Activated CD4-positive, alpha-beta T cell treated with anti-CD3 and anti-CD28 coated beads, Interleukin-2, amount 50 U/mL, for 4 hours (primary cell): ENCODE measurements around the gene LRRTM4.
"Not testable (repeated sequence)": the region's sequence is repeated elsewhere in the genome, so short reads cannot be mapped to it uniquely, and the experiment has no call there.

Source experiments
- DNase-seq, 2 experiments: peaks; one replicate each; pipeline ENCODE4 v3.0.0-alpha.2; 2020

The LRRTM4 gene

GRCh38 chr2:76839826-76840225 lies 682.4 kb downstream of the LRRTM4 start:
- no peak for DNase-seq

GRCh38 chr2:76829374-76830234 lies 692.6 kb downstream of the LRRTM4 start:
- no peak for DNase-seq

GRCh38 chr2:76826691-76827090 lies 695.5 kb downstream of the LRRTM4 start:
- DNase-seq: no peak

GRCh38 chr2:76825140-76825970 lies 696.8 kb downstream of the LRRTM4 start:
- DNase-seq: no peak

- no peak for DNase-seq
These were observed 700.4 kb downstream of the LRRTM4 start for GRCh38 chr2:76821731-76822130.

- no peak for DNase-seq
These were observed 709.1 kb downstream of the LRRTM4 start for GRCh38 chr2:76813084-76813483.

GRCh38 chr2:76812156-76812555 lies 710.0 kb downstream of the LRRTM4 start:
- no peak for DNase-seq

- DNase-seq: no peak
These were observed 713.0 kb downstream of the LRRTM4 start for GRCh38 chr2:76809136-76809535.

GRCh38 chr2:76808732-76809131 lies 713.4 kb downstream of the LRRTM4 start:
- DNase-seq: no peak

GRCh38 chr2:76793647-76794334 lies 728.4 kb downstream of the LRRTM4 start:
- no peak for DNase-seq

- not testable (repeated sequence) for DNase-seq
These were observed 740.9 kb downstream of the LRRTM4 start for GRCh38 chr2:76781313-76781712.

- no peak for DNase-seq
These were observed 758.9 kb downstream of the LRRTM4 start for GRCh38 chr2:76763276-76763675.

- DNase-seq: no peak
These were observed 761.8 kb downstream of the LRRTM4 start for GRCh38 chr2:76760367-76760704.

GRCh38 chr2:76759634-76760366 lies 762.4 kb downstream of the LRRTM4 start:
- no peak for DNase-seq

GRCh38 chr2:76752506-76752905 lies 769.7 kb downstream of the LRRTM4 start:
- no peak for DNase-seq

- DNase-seq: no peak
These were observed 772.3 kb downstream of the LRRTM4 start for GRCh38 chr2:76749858-76750257.

GRCh38 chr2:76748581-76749296 lies 773.4 kb downstream of the LRRTM4 start:
- DNase-seq: no peak

GRCh38 chr2:76745605-76746004 lies 776.6 kb downstream of the LRRTM4 start:
- DNase-seq: no peak

- no peak for DNase-seq
These were observed 784.6 kb downstream of the LRRTM4 start for GRCh38 chr2:76737607-76738006.

- no peak for DNase-seq
These were observed 788.4 kb downstream of the LRRTM4 start for GRCh38 chr2:76733736-76734135.

- no peak for DNase-seq
These were observed 791.0 kb downstream of the LRRTM4 start for GRCh38 chr2:76731157-76731556.

GRCh38 chr2:76730021-76730420 lies 792.2 kb downstream of the LRRTM4 start:
- no peak for DNase-seq
